Measurements from ENCODE around the gene BCL2.
"Not testable (repeated sequence)": the region's sequence is repeated elsewhere in the genome, so short reads cannot be mapped to it uniquely, and the experiment has no call there.

Gene BCL2

DNA sequence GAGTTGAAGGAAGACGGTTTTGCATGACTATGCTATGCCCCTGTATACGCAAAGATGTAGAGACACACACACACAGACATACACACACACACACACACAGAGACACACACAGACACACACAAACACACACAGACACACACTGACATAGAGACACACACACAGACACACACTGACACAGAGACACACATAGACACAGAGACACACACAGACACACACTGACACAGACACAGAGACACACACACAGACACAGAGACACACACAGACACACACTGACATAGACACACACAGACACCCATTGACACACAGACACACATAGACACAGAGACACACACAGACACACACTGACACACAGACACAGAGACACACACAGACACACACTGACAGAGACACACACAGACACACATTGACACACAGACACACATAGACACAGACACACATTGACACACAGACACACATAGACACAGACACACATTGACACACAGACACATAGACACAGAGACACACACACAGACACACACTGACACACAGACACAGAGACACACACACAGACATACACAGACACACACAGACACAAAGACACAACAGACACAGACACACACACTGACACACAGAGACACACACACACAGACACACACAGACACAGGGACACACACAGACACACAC is 121.3 kb downstream of the BCL2 start:
- no peak for DNase-seq

DNA sequence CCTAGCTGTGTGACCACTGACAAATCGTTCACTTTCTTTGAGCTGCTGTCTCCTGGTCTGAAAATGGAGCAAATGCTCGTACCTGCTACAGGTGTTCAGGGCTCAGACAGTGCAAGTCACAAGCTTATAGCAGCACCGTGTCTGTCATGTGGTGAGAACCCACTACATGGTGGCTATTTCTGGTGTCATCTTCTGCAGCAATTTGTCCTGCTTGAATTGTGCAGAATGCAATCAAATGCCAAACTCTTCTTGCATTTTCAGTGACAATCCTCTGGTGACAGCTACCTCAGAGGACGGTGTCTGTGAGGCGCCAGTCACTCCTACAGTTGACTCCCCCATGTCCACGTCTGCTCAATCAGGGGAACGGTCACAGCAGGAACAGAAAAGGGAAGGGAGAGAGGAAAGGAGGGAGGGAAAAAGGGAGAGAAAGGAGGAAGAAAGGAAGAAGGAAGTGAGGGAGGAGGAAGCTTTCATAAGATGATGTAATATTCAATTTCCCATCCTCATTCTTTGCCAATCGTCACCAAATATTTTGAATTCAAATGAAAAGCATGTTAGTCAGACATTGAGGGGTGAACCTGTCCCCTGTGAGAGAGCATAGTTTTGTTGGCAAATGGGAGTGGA is 122.2 kb downstream of the BCL2 start:
- DNase-seq, result peak; percentile 72 to 77

DNA sequence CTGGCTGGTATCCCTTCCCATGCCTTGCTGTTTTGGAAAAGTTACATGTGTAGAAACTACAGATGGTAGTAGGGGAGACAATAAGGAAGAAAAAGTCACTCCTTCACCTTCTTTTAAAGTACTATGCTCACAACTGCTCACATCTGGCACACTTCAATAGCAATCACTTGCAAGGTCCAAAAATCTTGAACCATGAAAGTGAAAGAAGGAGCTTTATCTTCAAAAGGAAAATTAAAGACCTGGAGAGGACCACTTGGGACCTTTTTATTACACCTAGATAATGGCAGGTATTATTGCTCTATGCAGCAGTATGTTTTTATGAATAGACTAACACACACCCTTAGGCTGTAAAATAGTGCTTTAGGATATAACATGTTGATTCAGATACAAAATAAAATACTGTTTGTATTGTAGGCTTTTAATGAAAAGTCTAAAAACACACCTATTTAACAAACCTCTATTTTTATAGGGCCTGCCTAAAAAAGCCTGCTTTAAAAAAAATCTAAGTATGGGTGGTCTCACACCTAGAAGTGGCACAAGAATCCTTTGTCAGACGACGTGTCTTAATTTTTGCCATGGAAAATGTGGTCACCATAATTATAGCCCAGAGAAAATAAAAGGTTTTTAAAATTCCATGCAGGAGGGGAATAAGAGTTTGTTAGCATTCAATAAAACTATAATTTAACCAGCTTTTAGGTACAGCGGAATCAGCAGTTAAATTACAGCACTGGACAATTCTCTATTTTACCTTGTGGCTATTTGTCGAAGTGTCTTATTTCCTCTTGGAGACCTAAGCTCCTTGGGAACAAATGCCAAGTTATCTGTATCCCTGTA is 124.0 kb downstream of the BCL2 start:
- no peak for DNase-seq

DNA sequence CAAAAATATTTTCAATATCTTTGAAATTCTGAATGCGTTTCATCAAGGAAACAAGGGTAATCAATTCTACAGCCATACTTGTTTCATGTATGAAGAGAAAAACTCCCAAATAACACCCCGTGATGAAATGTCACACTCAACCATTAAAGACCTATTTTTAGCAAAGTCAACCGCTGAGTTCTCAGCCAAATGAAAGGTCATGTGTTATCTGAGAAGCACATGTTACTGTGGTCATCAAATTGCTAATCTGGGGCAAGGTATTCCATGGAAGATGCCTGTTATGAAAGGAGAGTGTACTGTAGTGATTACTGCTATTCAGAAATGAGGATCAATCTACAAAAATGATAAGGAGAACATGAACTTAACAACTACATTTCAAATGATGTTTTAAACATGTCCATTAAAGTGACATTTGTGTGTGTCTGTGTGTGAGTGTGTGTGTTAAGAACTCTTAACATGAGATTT is 126.7 kb downstream of the BCL2 start:
- DNase-seq, result peak; percentile 72 to 95

DNA sequence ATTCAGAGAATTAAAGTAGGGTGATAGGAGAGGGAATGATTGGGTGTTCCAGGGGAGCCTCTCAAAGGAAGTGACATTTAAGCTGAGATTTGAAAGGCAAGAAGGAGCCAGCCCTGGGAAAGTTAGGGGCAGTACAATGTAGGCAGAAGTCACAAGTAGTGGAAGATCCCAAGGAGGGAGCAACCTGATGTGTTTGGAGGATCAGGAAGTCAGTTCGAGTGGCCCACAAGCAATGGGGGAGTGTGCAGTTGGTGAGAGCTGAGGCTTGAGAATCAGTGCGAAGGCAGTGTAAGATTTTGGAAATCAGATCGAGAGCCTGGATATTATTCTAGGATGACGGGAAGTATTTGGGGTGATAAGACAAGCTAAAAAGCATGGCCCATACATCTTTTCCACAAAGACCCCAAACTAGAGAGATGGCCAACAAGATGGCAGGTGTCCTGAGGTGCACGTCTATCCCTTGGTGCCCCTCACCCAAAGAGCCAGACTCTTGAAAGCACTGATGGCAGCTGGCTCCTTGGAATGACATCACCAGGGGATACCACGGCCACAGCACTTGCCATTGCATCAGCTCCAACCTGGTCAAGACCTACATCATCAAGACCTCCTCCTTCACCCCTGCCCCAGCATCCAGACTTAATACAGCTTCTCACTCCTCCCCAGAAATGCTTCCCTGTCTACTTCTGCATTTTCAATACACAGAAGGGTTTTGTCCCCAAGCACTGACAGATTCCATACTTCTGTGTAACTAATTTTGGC is 127.3 kb downstream of the BCL2 start:
- DNase-seq, result peak; percentile 33 to 78

DNA sequence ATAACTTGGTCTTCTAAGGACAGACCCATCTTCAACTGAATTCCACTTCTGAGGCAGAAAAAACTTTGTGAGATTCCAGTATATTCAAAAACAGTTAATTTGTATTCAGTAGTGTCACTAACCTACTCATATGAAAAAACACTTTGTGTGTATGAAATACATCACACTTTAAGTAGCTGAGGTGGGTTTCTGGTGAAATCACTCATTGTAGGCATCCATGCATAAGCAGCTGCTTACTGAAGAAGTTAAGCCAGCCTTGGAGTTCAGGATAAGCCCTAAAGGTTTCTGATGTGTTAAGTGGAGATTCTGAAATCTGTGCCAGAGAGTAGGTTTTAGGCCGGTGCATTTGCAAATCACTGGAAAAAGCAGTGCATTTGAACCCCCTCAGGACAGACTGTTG is 128.2 kb downstream of the BCL2 start:
- no peak for DNase-seq

DNA sequence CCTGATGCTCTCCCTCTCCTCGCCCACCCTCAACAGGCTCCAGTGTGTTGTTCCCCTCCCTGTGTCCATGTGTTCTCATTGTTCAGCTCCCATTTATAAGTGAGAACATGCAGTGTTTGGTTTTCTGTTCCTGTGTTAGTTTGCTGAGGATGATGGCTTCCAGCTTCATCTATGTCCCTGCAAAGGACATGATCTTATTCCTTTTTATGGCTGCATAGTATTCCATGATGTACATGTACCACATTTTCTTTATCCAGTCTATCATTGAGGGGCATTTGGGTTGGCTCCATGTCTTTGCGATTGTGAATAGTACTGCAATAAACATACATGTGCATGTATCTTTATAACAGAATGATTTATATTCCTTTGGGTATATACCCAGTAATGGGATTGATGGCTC is 128.7 kb downstream of the BCL2 start:
- DNase-seq, result not testable (repeated sequence)

DNA sequence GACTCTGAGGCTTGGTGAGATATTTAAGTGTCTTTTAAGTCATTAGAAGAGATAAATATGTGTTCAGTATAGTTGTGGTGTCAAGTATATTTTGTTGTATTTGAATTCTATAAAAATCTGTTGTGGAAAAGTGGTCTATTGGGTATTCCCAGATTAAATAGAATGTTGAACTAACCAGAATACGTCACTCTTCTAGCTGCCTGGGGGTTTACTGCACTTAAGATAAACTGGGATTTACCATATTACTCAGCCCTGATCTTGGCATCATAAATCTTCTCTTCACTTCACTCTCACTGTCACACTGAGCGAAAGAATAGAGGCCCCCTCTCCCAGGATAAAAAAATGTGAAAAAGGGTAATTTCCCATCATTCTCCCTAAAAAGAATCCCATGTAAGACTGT is 129.8 kb downstream of the BCL2 start:
- peak; percentile 24 to 63 for DNase-seq

DNA sequence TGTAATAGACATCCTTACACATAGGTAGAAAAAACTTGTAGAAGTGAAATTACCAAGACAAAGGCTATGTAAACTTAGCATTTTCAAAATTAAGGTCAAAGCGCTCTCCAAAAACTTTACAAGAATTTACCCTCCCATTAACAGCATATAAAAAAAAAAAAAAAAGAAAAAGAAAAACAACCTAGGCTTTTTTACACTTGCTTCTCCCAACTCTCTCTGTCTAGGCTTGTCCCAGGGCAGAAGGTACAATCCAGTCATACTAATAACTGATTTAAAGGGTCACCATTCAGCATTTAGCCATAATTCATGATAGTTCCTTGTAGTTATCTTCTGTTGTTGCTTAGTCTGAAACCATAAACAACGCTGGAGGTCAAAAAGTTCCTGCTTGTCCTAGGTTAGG is 130.5 kb downstream of the BCL2 start:
- DNase-seq, result no peak

DNA sequence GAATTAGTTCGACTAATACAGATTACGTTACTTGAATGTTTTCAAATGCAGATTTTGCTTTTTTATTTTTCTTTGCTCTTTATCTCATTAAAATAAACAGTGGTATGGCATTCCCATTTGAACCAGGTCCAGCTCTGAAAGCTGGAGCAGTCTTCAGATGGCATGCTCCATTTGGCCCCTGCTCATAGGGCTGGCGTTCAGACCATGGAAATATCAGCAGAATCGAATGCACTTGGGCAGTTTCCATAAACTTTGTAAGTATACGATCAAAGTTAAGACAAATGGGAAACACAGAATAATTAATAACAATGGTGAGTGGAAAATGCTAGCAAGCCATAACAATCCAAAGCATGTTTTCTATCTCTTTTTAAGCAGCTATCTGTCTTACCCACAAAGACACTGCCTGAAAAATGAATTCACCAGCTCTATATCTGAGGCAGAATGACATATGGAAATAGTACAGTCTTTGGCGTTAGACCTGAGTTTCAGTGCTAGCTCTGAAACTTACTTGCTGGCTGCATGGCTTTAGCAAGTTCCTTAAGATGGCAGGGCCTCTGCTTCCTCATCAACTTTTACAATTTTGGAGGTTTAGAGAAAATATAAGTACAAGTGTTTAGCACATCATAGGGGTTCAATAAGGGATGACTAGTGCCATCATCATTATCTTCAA is 131.6 kb downstream of the BCL2 start:
- no peak for DNase-seq

DNA sequence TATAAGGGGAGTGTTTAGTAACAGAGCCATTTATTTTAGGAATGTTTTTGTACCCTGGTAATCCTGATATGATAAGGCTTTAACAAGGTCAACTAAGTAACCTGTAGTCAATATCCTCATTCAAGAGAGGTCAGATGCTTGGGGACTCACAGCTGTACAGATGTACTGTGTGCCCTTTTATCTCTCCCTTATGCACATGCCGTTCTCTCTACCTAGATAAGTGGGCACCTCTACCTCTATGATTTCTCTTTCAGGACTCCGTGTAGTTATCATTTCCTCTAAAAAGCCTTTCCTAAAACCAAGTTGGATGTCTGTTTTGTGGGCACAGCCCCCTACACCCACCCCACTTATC is 132.4 kb downstream of the BCL2 start:
- DNase-seq, result no peak

DNA sequence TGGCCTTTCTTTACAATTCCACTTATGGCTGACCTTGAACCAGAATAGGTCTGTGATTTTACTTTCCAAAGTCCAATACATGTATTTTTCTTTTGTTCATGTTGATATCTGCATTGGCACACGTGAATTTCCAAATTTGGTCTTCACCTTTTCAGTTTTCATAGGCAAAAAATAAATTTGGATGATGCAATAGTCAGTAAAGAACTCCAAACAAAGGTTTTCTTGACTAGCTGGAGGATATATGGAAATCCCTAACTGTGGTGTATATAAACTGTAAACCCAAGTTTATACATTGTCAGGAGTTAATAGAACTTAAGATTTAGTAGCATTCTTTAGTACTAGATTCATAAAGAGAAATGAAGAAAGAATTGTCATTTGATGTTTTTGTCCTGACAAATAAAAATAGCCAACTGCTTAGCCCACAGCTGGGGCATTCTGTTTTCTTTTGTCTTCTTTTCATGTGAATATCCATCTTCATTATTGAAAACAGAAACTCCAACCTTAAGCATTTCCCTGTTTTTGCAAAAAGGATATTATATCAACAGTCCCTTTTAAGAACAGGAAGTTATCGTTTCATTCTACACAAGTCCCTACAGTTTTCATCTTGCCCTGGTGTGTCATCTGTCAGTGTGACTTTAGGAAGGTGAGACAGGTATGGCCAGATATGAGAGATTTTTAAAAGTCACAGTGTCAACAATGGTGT is 132.9 kb downstream of the BCL2 start:
- peak; percentile 39 to 61 for DNase-seq

DNA sequence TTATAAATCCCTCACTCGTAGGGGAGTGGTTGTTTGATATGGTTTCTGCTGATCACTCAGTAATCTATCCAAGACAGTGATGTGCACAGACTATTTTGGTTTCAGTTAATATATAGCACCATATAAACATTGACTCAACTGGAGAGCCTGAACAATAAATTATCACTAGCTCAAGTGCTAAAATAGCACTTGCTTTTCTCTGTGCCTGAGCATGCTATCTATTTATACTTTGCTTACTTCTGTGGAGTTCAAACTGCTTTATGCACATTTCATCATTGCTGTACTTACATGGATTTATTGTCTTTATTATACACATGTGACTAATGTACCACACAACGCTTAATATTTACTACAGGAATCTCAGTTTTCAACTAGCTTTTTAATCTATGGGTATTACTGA is 133.6 kb downstream of the BCL2 start:
- DNase-seq, result no peak

DNA sequence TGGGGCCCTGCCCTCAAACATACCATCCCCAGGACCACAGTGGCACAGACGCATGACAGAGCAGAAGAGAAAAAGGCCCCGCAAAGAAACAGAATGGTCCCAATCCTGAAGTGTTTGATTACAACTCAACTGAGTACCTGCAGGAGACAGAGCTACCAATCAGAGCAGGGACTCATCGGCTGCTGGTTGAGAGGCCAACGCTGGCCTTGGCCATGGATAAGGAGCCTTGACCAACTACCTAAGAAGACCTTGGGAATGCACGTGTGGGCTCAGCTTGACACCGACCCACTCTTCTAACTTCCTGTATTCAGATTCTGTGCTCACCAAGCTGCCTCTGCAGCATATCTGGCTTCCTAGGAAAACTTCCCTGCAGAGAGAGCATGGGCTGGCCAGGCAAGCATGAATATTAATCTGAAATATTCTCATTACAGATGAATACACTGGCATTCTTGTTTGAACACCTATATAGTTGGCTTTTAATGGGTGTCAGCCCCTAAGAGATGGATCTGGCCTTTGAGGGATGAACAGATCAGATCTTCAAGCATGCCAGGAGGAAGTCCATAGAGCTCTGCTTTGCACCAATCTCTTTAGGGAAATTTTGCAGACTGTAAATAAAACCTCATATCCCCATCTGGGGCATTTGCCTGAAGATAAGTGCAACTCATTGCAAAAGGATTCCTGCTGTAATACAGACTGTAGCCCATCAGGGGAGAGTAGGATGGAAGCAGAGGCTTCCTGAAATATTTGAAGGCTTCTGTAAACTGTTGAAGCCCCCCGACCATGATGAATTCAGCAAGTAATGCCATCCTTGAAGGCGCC is 135.4 kb downstream of the BCL2 start:
- peak; percentile 40 to 67 for DNase-seq

DNA sequence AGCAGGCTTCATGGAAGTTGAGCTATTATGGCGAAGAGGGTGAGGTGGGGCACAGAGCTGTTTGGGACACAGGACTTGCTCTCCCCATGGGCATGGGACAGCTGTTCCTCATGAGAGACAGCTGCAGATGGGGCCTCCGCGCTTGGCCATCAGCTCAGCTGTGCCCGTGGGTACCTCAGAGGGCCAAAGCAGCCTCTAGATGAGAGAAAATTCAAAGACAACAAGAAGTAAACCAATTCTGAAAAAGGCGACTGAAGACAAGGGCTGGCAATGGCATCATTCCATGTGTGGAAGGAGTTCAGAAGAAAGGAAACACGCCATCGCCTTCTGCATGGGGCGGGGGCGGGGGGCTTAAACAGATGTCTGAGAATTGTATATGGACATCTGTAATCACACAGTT is 136.2 kb downstream of the BCL2 start:
- no peak for DNase-seq

DNA sequence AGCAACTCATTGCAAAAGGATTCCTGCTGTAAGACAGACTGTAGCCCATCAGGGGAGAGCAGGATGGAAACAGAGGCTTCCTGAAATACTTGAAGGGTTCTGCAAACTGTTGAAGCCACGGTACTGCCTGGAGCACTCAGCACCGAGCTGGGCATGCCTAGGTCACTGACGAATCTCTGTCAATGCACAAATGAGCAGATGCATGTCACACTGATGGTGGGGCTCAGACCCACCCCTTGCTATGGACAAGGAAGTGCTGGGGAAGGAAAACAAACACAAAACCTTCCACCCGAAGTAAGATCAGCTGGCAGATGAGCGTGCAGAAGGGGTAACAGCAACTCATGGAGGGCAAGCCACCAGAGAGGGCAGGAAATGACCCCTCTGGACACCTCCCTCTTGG is 136.7 kb downstream of the BCL2 start:
- no peak for DNase-seq

DNA sequence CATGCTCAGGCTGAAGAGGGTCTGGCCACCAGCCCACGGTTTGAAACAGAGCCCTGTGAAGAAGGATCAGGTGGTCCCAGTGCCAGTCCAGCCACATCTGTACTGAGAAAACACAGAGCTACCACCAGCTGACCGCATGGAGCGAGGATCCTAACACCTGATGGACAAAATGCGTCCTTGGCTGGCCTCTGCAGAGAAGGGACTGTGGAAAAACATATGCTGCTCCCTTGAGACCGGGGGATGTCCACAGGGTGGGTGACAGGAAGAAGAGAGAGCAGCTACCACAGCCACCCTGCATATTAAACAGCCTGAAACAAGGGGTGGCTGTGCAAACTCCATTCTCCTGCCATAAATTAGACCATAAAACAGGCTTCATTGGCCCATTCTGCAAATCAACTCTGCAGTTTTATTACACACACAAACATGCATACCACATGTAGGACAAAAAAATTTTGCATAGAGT is 137.2 kb downstream of the BCL2 start:
- DNase-seq, result no peak

DNA sequence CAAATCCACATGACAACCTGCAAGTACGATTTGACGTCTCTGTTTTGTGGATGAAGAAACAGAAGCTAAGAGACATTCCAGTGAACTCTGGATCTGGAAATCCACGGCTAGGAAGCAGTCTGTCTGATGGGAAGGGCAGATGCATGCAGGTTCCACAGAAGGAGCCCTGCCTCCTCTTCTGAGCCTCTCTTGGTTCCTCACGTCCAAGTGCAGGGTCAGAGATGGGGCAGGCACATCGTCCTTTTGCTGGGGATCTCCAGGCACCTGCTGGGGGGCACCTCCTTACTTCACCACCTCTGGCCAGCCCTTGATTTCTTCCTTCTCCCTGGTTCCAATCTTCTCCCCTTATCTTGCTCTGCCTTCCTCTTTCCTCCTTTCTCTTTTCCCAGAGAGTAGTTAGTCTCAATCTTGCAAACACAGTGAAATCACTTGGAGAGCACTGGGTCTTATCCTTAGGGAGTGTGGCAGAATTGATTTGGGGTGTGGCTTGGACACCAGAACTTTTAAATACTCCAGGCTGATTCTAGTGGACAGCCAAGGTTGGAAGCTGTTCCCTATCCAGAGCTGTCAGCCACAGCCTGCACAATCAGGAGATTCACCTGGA is 137.8 kb downstream of the BCL2 start:
- no peak for DNase-seq

DNA sequence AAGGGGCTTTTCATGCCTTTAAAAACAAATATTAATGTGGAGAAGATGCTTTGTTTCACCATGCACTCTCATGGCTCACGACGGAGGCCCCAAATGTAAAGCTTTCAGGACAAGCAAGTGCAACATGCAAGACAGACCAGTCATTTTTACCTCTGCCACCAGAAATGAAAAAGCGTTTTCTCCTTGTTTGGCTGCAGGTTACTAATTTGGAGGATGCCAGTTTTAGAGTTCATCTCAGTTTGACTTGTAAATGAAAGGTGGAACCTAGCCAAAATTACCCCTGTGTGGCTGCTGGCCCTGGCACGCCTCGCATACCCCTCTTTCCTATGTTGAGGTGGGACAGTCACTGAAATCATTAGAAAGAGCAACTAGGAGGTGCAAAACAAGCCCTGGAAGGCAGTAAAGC is 138.6 kb downstream of the BCL2 start:
- no peak for DNase-seq

DNA sequence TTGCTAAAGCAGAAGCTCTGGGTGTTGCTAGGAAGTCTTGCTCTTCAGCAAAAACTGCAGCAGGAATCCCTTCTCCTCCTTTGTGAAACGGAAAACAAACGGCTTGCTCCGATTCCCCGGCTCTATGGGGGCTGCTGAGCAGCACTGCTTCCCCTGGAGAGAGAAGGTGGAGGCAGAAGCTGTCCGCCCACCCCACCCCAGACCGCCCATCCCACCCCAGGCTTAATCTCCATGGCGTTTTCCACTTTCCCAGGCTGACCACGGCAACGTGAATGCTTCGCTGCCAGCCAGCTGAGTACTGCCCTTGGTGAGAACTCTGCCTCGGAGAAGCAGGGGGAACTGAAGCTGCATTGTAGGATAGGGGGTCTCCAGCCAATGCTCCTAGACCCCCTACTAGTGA is 139.2 kb downstream of the BCL2 start:
- DNase-seq, result no peak

DNA sequence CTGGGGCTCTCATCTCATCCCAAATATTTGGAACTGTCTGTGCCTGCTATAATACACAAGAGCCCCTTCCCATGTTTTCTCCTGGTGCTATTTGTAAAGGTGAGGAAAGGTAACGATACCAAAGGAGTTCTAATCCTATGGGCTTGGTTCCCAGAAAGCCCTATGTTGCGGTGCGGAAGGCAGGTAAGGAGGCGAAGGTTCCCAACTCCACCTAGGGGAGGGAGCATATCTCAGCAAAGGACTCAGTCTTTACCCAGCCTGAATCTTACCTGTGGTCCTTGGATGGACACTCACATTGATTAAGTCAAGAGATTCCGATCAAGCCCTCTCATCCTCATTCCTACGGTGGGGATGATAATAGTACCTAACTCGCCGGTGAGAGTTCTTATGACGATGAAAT is 140.1 kb downstream of the BCL2 start:
- DNase-seq, result no peak
